GM18520 (cell line): Measurements from ENCODE around the gene DAPK3.
"Not testable (repeated sequence)": the region's sequence is repeated elsewhere in the genome, so short reads cannot be mapped to it uniquely, and the experiment has no call there.

Experiments used
- ATAC-seq: cut with Tn5 transposase; IDR thresholded peaks from one replicate; pipeline ENCODE4 v1.9.1; 2021; ENCODE audit not compliant: unreplicated experiment

DAPK3 gene

GRCh38 chr19:4005436-4005835 lies 34.5 kb upstream of the DAPK3 start:
- ATAC-seq = not testable (repeated sequence)

- ATAC-seq = not testable (repeated sequence)
Observed at GRCh38 chr19:4000798-4001197, 29.9 kb upstream of the DAPK3 start.

- ATAC-seq = not testable (repeated sequence)
Observed at GRCh38 chr19:3998667-3999412, 27.9 kb upstream of the DAPK3 start.

- no peak for ATAC-seq
Observed at GRCh38 chr19:3995607-3996006, 24.7 kb upstream of the DAPK3 start.

GRCh38 chr19:3990815-3991117 lies 19.9 kb upstream of the DAPK3 start:
- no peak for ATAC-seq

GRCh38 chr19:3987619-3988371 lies 16.9 kb upstream of the DAPK3 start:
- peak; percentile 24 for ATAC-seq

- no peak for ATAC-seq
Observed at GRCh38 chr19:3986260-3987041, 15.6 kb upstream of the DAPK3 start.

GRCh38 chr19:3985643-3986259 lies 14.9 kb upstream of the DAPK3 start:
- ATAC-seq = no peak

- peak; percentile 39 for ATAC-seq
Observed at GRCh38 chr19:3984908-3985642, 14.2 kb upstream of the DAPK3 start, which contains the start of gene EEF2. EEF2 (minus strand) TSS chr19:3985463; CDS start chr19:3985380, 83 bp downstream.

- ATAC-seq = no peak
Observed at GRCh38 chr19:3984584-3984907, 13.6 kb upstream of the DAPK3 start.

GRCh38 chr19:3983936-3984583 lies 13.2 kb upstream of the DAPK3 start:
- ATAC-seq = no peak

- no peak for ATAC-seq
Observed at GRCh38 chr19:3983542-3983914, 12.6 kb upstream of the DAPK3 start.

- no peak for ATAC-seq
Observed at GRCh38 chr19:3982701-3983541, 12.0 kb upstream of the DAPK3 start.

- ATAC-seq = no peak
Observed at GRCh38 chr19:3981736-3982681, 11.1 kb upstream of the DAPK3 start.

- ATAC-seq = no peak
Observed at GRCh38 chr19:3981373-3981735, 10.5 kb upstream of the DAPK3 start.

GRCh38 chr19:3980353-3981251 lies 9.7 kb upstream of the DAPK3 start:
- ATAC-seq = no peak

- ATAC-seq = no peak
Observed at GRCh38 chr19:3979674-3980352, 8.9 kb upstream of the DAPK3 start.
